ENCODE results near the gene CAPN5.

The CAPN5 gene

GRCh38 chr11:77167111-77167626 lies 100.4 kb downstream of the CAPN5 start:
- no peak overlapping the region for H3K4me2 ChIP-seq
- no peaks in the 10 kb centered on the region for H3K27me3 ChIP-seq (ENCODE audit: insufficient read depth, low read depth)
- H2AFZ ChIP-seq (ENCODE audit: low read depth): no peak overlapping the region
- no peak overlapping the region for H3K4me3 ChIP-seq (IDR thresholded peaks at IDR 0.05; ENCODE audit: insufficient read depth, low read depth, low read length)
- H3K36me3 ChIP-seq (ENCODE audit: insufficient read depth): no peaks in the 10 kb centered on the region
- no peak overlapping the region for H3K27ac ChIP-seq
- H4K20me1 ChIP-seq (ENCODE audit: insufficient read depth): no peaks in the 10 kb centered on the region
- H3K4me1 ChIP-seq (ENCODE audit: low read depth, poor library complexity, severe bottlenecking): no peaks in the 10 kb centered on the region
- H3K79me2 ChIP-seq (ENCODE audit: insufficient read depth, low read depth): no peaks in the 10 kb centered on the region
- H3K9ac ChIP-seq: no peak overlapping the region
- no peak for TF ChIP-seq CTCF (conservative IDR thresholded peaks at IDR 0.05; ENCODE audit: low read depth, low read length)

- H2AFZ ChIP-seq (ENCODE audit: low read depth): no peak overlapping the region
- H4K20me1 ChIP-seq (ENCODE audit: insufficient read depth): no peaks in the 10 kb centered on the region
- no peaks in the 10 kb centered on the region for H3K4me1 ChIP-seq (ENCODE audit: low read depth, poor library complexity, severe bottlenecking)
- H3K27ac ChIP-seq: no peak overlapping the region
- H3K27me3 ChIP-seq (ENCODE audit: insufficient read depth, low read depth): no peaks in the 10 kb centered on the region
- H3K79me2 ChIP-seq (ENCODE audit: insufficient read depth, low read depth): no peaks in the 10 kb centered on the region
- no peak for TF ChIP-seq CTCF (conservative IDR thresholded peaks at IDR 0.05; ENCODE audit: low read depth, low read length)
- no peak overlapping the region for H3K4me3 ChIP-seq (IDR thresholded peaks at IDR 0.05; ENCODE audit: insufficient read depth, low read depth, low read length)
- H3K4me2 ChIP-seq: no peak overlapping the region
- H3K36me3 ChIP-seq (ENCODE audit: insufficient read depth): no peaks in the 10 kb centered on the region
- H3K9ac ChIP-seq: no peak overlapping the region
Observed at GRCh38 chr11:77167791-77168190, 101.0 kb downstream of the CAPN5 start.

- H2AFZ ChIP-seq (ENCODE audit: low read depth): no peak overlapping the region
- H3K27ac ChIP-seq: no peak overlapping the region
- H3K27me3 ChIP-seq (ENCODE audit: insufficient read depth, low read depth): no peaks in the 10 kb centered on the region
- H3K4me1 ChIP-seq (ENCODE audit: low read depth, poor library complexity, severe bottlenecking): no peaks in the 10 kb centered on the region
- no peaks in the 10 kb centered on the region for H3K36me3 ChIP-seq (ENCODE audit: insufficient read depth)
- no peak overlapping the region for H3K4me2 ChIP-seq
- TF ChIP-seq CTCF (conservative IDR thresholded peaks at IDR 0.05; ENCODE audit: low read depth, low read length): no peak
- H3K4me3 ChIP-seq (IDR thresholded peaks at IDR 0.05; ENCODE audit: insufficient read depth, low read depth, low read length): no peak overlapping the region
- H3K79me2 ChIP-seq (ENCODE audit: insufficient read depth, low read depth): no peaks in the 10 kb centered on the region
- H3K9ac ChIP-seq: no peak overlapping the region
- H4K20me1 ChIP-seq (ENCODE audit: insufficient read depth): no peaks in the 10 kb centered on the region
Observed at GRCh38 chr11:77170107-77170506, 103.3 kb downstream of the CAPN5 start.

DNA sequence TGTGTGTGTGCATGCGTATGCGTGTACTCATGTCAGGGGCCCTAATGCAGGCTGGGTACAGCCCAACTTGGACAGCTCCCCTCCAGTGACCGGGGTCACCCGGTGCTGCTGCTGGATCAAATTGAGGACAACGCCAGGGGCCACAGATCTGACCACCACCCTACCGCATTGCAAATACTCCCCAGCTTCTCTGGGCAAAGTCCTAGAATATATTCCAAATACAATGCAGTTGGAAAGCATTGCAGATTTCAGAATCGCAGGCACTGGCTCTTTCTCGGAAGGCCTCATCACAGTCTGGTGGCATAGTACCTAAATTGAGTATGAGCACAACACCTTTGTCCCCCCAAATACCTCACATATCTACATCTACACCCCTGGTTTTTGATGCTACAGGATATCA lies 104.5 kb downstream of the CAPN5 start:
- H3K4me2 ChIP-seq: no peak overlapping the region
- no peak overlapping the region for H3K4me3 ChIP-seq (IDR thresholded peaks at IDR 0.05; ENCODE audit: insufficient read depth, low read depth, low read length)
- no peak for TF ChIP-seq CTCF (conservative IDR thresholded peaks at IDR 0.05; ENCODE audit: low read depth, low read length)

More for the DNA sequence above, 104.5 kb downstream of the CAPN5 start:
- Histone ChIP-seq H3K4me1 (ENCODE audit: low read depth, poor library complexity, severe bottlenecking) (no peaks in the 10 kb centered on the region), H3K27ac (no peak overlapping the region), H3K36me3 (ENCODE audit: insufficient read depth) (no peaks in the 10 kb centered on the region), H3K27me3 (ENCODE audit: insufficient read depth, low read depth) (no peaks in the 10 kb centered on the region), H3K79me2 (ENCODE audit: insufficient read depth, low read depth) (no peaks in the 10 kb centered on the region), H4K20me1 (ENCODE audit: insufficient read depth) (no peaks in the 10 kb centered on the region), H3K9ac (no peak overlapping the region), H2AFZ (ENCODE audit: low read depth) (no peak overlapping the region)

All from KMS-11 (cell line).